HepG2 (cell line): ENCODE data around the gene ARHGEF16. TPM values are rescaled to one million over a fixed set of nuclear protein-coding genes. Genes with fewer than 3 reads are reported as not detected.

Source experiments
- CHD2 ChIP-seq: IDR thresholded peaks from 2 replicates; pipeline ENCODE4 v1.6.1; 2011; ENCODE audit warnings: low read depth, low read length, improper control_type of control experiment
- HCFC1 ChIP-seq: fragments of 150-350 bp; IDR thresholded peaks from 2 replicates; pipeline ENCODE4 v1.6.1; 2014; ENCODE audit warnings: low read depth, low read length
- PAX8 ChIP-seq: sonication (generic); formaldehyde crosslinking; IDR thresholded peaks from 2 replicates; pipeline ENCODE4 v1.8.0; 2022; ENCODE audit warnings: mild to moderate bottlenecking, missing genetic modification reagents, borderline replicate concordance
- PTBP1 ChIP-seq: fragments of 200-400 bp; formaldehyde crosslinking; IDR thresholded peaks from 2 replicates; pipeline ENCODE4 v1.6.1; 2018; ENCODE audit warnings: low read length, low read depth; ENCODE audit not compliant: poor library complexity, severe bottlenecking
- SAP130 ChIP-seq: IDR thresholded peaks from 2 replicates; pipeline ENCODE4 v1.6.1; 2016; ENCODE audit warnings: low read depth
- SNAI1 ChIP-seq: sonication (generic); formaldehyde crosslinking; IDR thresholded peaks from 2 replicates; pipeline ENCODE4 v1.5.0; 2020; ENCODE audit warnings: mild to moderate bottlenecking, missing genetic modification reagents, borderline replicate concordance
- TBP ChIP-seq: sonication (generic); formaldehyde crosslinking; IDR thresholded peaks from 2 replicates; pipeline ENCODE4 v1.5.0; 2020; ENCODE audit warnings: missing genetic modification reagents
- ZNF160 ChIP-seq: sonication (generic); formaldehyde crosslinking; IDR thresholded peaks from 2 replicates; pipeline ENCODE4 v1.8.0; 2022; ENCODE audit warnings: mild to moderate bottlenecking, inconsistent platforms, missing genetic modification reagents
- ZNF569 ChIP-seq: sonication (generic); formaldehyde crosslinking; IDR thresholded peaks from 2 replicates; pipeline ENCODE4 v1.5.0; 2020; ENCODE audit warnings: mild to moderate bottlenecking, missing genetic modification reagents, moderate library complexity, borderline replicate concordance
- ZNF619 ChIP-seq: sonication (generic); formaldehyde crosslinking; IDR thresholded peaks from 2 replicates; pipeline ENCODE4 v1.4.0; 2020; ENCODE audit warnings: mild to moderate bottlenecking, missing genetic modification reagents
- ZNF747 ChIP-seq: sonication (generic); formaldehyde crosslinking; IDR thresholded peaks from 2 replicates; pipeline ENCODE4 v1.8.1; 2023; ENCODE audit warnings: missing genetic modification reagents, mild to moderate bottlenecking, borderline replicate concordance
- ZNF788 ChIP-seq: sonication (generic); formaldehyde crosslinking; IDR thresholded peaks from 2 replicates; pipeline ENCODE4 v1.5.0; 2020; ENCODE audit warnings: mild to moderate bottlenecking, missing genetic modification reagents, borderline replicate concordance
- polyA plus RNA-seq, 8 experiments: library from polyadenylated mRNA; depleted of rRNA in 3 of 8; stranded (reverse) in 7 of 8; unstranded in 1 of 8; fragments of >200 nt; fragmentation: Illumina TruSeq in 4 of 8; extraction: Trizol in 4 of 8; gene quantifications; 2 replicates each; pipeline versions ENCODE4 v1.2.1 to v1.2.3, GENCODE V29; 2011 to 2016; ENCODE audit warnings: low read depth in 4 of 8, missing spikeins in 1 of 8, mixed read lengths in 1 of 8; ENCODE audit not compliant: insufficient read depth in 1 of 8
- total RNA-seq, 5 experiments: library from RNA; depleted of rRNA; stranded (reverse); fragments of >200 nt; fragmentation: Illumina TruSeq; extraction: Trizol; gene quantifications; 2 replicates each; pipeline ENCODE4 v1.2.3, GENCODE V29; 2016; ENCODE audit warnings: low read depth in 1 of 5
- TF ChIP-seq, protein P1 (sequence below): sonication (generic); formaldehyde crosslinking; conservative IDR thresholded peaks from 2 replicates; pipeline ENCODE4 v1.8.0; 2022; ENCODE audit warnings: mild to moderate bottlenecking, moderate library complexity, missing genetic modification reagents
- TF ChIP-seq, protein P2 (sequence below): IDR thresholded peaks from 2 replicates; pipeline ENCODE4 v1.6.1; 2012; ENCODE audit warnings: inconsistent platforms
- TF ChIP-seq, protein P3 (sequence below): IDR thresholded peaks from 2 replicates; pipeline ENCODE4 v1.6.1; 2018; ENCODE audit warnings: missing genetic modification reagents, mild to moderate bottlenecking, missing compliant biosample characterization
- TF ChIP-seq, protein P4 (sequence below): sonication (generic); formaldehyde crosslinking; IDR thresholded peaks from 2 replicates; pipeline ENCODE4 v1.9.0; 2022; ENCODE audit warnings: low read depth, missing genetic modification reagents
- TF ChIP-seq, protein P5 (sequence below): sonication (generic); formaldehyde crosslinking; IDR thresholded peaks from 2 replicates; pipeline ENCODE4 v1.8.0; 2022; ENCODE audit warnings: missing genetic modification reagents, mild to moderate bottlenecking, inconsistent platforms, borderline replicate concordance

ARHGEF16 gene
- total and polyA plus RNA-seq, 2 of the 13 experiments (the other 11 are each of a cell fraction or from before 2014, with no cell fraction given) = 20.3 to 39.9 TPM

DNA sequence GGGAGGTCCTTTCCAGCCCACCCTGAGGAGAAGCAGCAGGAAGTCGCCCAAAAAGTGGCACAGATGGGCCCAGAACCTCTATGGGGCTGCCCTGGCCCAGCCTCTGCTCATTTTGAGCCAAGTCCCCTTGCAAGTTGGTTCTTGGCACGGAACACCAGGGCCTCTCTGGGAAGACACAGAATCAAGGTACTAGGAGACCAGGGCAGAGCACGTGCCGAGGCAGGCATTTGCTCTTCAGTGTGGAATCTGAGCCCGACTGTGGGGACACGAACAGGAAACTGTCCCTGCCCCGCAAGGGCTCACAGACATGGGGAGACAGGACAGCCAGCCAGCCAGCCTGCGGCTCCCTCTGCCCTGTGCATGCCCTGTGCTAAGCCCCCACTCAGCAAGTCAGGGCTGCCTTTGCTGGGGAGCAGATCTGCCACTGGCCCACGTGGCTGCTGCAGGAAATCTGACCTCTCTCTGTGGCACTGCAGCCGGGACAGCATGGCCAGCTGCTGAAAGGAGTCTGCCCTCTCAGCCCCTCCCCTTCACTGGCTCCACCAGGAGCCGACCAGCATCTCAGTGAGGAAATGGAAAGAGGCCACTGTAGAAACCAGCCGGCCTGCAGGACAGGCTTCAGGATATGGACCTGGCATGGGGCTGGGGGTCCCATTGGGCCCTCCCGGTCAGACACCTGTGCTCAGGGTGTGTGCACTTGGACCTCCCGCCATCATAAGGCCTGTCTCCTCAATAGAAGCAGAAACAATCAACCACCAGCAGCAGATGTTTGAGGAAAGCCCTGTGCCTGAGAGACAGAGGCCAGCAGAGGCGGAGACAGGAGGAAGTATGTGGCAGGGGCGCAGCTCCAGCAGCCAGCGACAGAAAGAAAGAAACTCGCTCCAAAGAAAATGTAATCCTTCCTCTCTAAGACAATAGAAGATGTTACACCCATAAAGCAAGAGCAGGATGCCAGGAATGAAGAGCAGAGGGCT, 3.7 kb downstream of the ARHGEF16 start (continued):
- TF ChIP-seq, protein P1, sequence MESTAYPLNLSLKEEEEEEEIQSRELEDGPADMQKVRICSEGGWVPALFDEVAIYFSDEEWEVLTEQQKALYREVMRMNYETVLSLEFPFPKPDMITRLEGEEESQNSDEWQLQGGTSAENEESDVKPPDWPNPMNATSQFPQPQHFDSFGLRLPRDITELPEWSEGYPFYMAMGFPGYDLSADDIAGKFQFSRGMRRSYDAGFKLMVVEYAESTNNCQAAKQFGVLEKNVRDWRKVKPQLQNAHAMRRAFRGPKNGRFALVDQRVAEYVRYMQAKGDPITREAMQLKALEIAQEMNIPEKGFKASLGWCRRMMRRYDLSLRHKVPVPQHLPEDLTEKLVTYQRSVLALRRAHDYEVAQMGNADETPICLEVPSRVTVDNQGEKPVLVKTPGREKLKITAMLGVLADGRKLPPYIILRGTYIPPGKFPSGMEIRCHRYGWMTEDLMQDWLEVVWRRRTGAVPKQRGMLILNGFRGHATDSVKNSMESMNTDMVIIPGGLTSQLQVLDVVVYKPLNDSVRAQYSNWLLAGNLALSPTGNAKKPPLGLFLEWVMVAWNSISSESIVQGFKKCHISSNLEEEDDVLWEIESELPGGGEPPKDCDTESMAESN (CRISPR knock-in tag) = no peak
- TF ChIP-seq, protein P2, sequence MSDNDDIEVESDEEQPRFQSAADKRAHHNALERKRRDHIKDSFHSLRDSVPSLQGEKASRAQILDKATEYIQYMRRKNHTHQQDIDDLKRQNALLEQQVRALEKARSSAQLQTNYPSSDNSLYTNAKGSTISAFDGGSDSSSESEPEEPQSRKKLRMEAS = no peak
- TF ChIP-seq CHD2 (no peak), ZNF619 (CRISPR knock-in tag) (no peak), TBP (CRISPR knock-in tag) (no peak), ZNF569 (CRISPR knock-in tag) (no peak), PTBP1 (no peak), ZNF160 (CRISPR knock-in tag) (no peak), PAX8 (CRISPR knock-in tag) (no peak), SNAI1 (CRISPR knock-in tag) (no peak), ZNF747 (CRISPR knock-in tag) (peak; percentile 82; the same call in 1 of the 2 replicates), SAP130 (CRISPR knock-in tag) (peak; percentile 60), ZNF788 (CRISPR knock-in tag) (peak; percentile 78; the same call in 1 of the 2 replicates), HCFC1 (no peak)
- TF ChIP-seq, protein P3, sequence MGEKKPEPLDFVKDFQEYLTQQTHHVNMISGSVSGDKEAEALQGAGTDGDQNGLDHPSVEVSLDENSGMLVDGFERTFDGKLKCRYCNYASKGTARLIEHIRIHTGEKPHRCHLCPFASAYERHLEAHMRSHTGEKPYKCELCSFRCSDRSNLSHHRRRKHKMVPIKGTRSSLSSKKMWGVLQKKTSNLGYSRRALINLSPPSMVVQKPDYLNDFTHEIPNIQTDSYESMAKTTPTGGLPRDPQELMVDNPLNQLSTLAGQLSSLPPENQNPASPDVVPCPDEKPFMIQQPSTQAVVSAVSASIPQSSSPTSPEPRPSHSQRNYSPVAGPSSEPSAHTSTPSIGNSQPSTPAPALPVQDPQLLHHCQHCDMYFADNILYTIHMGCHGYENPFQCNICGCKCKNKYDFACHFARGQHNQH (CRISPR knock-in tag) = 0 out of 2 replicates have a peak, but pooled peaks have one; percentile 56
- TF ChIP-seq, protein P4, sequence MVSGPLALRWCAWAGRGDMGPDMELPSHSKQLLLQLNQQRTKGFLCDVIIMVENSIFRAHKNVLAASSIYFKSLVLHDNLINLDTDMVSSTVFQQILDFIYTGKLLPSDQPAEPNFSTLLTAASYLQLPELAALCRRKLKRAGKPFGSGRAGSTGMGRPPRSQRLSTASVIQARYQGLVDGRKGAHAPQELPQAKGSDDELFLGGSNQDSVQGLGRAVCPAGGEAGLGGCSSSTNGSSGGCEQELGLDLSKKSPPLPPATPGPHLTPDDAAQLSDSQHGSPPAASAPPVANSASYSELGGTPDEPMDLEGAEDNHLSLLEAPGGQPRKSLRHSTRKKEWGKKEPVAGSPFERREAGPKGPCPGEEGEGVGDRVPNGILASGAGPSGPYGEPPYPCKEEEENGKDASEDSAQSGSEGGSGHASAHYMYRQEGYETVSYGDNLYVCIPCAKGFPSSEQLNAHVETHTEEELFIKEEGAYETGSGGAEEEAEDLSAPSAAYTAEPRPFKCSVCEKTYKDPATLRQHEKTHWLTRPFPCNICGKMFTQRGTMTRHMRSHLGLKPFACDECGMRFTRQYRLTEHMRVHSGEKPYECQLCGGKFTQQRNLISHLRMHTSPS = no peak
- TF ChIP-seq, protein P5, sequence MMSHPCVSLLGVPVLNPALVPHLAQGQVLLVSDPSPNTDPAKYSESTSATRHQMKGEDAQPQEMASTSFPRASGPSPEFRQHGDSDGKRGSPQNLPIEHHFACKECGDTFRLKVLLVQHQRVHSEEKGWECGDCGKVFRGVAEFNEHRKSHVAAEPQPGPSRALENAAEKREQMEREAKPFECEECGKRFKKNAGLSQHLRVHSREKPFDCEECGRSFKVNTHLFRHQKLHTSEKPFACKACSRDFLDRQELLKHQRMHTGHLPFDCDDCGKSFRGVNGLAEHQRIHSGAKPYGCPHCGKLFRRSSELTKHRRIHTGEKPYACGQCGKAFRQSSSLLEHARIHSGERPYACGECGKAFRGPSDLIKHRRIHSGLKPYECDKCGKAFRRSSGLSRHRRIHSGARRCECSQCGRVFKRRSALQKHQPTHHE (CRISPR knock-in tag) = no peak
